Activated CD8-positive, alpha-beta T cell treated with anti-CD3 and anti-CD28 coated beads for 36 hours (primary cell): ENCODE data around the gene OPCML. TPM values are rescaled to one million over a fixed set of nuclear protein-coding genes. Genes with fewer than 3 reads are reported as not detected.
A peak's percentile ranks its signal among the peaks of the same experiment; 100 is the strongest.

ENCODE experiments used
- ATAC-seq: fragments of 200-7000 bp; cut with Tn5 transposase; one replicate; pipeline ENCODE4 v1.10.0; 2021; ENCODE audit warnings: mild to moderate bottlenecking, moderate library complexity
- CTCF ChIA-PET: fragments of 350-600 bp; sonication (Branson Sonifier 250); formaldehyde crosslinking; loops from one replicate; lab custom pipeline; 2021; ENCODE audit warnings: antibody characterized with exemption; lab: Charles Lee
- POLR2A ChIA-PET: fragments of 350-600 bp; sonication (Branson Sonifier 250); formaldehyde crosslinking; loops from one replicate; lab custom pipeline; 2021; ENCODE audit warnings: antibody characterized with exemption; lab: Charles Lee
- DNase-seq: peaks from one replicate; pipeline ENCODE4 v3.0.0-alpha.2; 2020
- H3K27ac Mint-ChIP-seq: one replicate; pipeline ENCODE4 v1.8.0; 2021; ENCODE audit warnings: mild to moderate bottlenecking, mixed read lengths
- H3K27me3 Mint-ChIP-seq: one replicate; pipeline ENCODE4 v1.8.0; 2021; ENCODE audit warnings: mixed read lengths
- H3K36me3 Mint-ChIP-seq: one replicate; pipeline ENCODE4 v1.8.0; 2021; ENCODE audit warnings: low read depth, mixed read lengths
- H3K4me1 Mint-ChIP-seq: one replicate; pipeline ENCODE4 v1.8.0; 2021; ENCODE audit warnings: low read depth, mixed read lengths
- H3K4me3 Mint-ChIP-seq: one replicate; pipeline ENCODE4 v1.8.0; 2021; ENCODE audit warnings: mild to moderate bottlenecking, moderate library complexity, mixed read lengths
- H3K9me3 Mint-ChIP-seq: one replicate; pipeline ENCODE4 v1.8.0; 2021; ENCODE audit warnings: mixed read lengths
- intact Hi-C: fragments of 100-400 bp; cut with micrococcal nuclease; formaldehyde crosslinking; loops from one replicate; pipeline ENCODE4 v1.10.0; 2022
- total RNA-seq, 2 experiments: library from RNA; stranded (reverse); gene quantifications; one replicate each; pipeline ENCODE4 v1.2.3, GENCODE V29; 2021
- TF ChIP-seq, protein P1 (sequence below): fragments of 200-600 bp; IDR thresholded peaks from one replicate; pipeline ENCODE4 v1.8.0; 2022; ENCODE audit warnings: antibody characterized with exemption, mild to moderate bottlenecking

Gene OPCML
- total RNA-seq, 2 experiments from 2014 or later, result not detected

- ChIA-PET POLR2A (no interaction called here), CTCF (no interaction called here)
- Mint-ChIP-seq H3K27ac (no peak overlapping the region), H3K9me3 (no peaks in the 10 kb centered on the region), H3K27me3 (peaks cover 2% of the 10 kb centered on the region), H3K4me3 (no peak overlapping the region), H3K4me1 (no peaks in the 10 kb centered on the region), H3K36me3 (no peaks in the 10 kb centered on the region)
- ATAC-seq, result no peak
- intact Hi-C loops, result no loop called here
- TF ChIP-seq, protein P1, sequence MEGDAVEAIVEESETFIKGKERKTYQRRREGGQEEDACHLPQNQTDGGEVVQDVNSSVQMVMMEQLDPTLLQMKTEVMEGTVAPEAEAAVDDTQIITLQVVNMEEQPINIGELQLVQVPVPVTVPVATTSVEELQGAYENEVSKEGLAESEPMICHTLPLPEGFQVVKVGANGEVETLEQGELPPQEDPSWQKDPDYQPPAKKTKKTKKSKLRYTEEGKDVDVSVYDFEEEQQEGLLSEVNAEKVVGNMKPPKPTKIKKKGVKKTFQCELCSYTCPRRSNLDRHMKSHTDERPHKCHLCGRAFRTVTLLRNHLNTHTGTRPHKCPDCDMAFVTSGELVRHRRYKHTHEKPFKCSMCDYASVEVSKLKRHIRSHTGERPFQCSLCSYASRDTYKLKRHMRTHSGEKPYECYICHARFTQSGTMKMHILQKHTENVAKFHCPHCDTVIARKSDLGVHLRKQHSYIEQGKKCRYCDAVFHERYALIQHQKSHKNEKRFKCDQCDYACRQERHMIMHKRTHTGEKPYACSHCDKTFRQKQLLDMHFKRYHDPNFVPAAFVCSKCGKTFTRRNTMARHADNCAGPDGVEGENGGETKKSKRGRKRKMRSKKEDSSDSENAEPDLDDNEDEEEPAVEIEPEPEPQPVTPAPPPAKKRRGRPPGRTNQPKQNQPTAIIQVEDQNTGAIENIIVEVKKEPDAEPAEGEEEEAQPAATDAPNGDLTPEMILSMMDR, result no peak
- DNase-seq, result no peak
Measured at GRCh38 chr11:132646890-132647289, 885.4 kb downstream of the OPCML start.

DNA sequence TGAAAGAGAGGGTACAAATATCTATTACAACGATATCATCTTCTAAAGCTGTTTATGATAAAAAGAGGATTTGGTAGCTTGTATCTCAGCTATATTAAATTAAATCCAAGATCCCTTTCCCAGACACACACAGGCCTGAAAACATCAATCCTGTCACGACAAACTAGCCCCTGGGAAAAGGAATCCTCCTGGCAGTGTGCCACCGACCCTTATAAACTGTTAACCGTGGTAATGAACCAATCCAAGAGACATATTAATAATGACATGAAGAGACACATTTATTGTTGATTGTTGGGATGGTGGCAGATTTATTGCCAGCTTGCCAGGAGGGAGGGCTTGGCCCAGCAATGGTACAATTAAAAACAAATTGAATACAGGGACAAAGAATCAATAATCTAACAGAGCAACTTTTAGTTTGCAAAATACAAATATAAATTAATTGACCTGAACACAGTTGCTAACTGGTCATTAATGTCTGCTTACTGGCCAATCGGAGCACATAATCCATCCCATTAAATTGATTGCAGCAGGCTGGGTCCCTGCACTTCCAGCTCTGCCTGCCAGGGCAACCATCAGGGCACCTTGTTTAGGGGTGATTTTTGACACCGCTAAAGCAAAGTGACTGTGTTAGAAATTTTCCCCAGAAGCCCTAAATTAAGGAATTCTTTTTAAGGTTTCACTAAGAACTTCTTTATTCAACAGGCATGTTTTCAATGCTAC, 887.6 kb downstream of the OPCML start:
- DNase-seq (no peak), ATAC-seq (no peak)
- H3K27me3 Mint-ChIP-seq, result peaks cover 2% of the 10 kb centered on the region
- H3K4me3 Mint-ChIP-seq, result no peak overlapping the region
- intact Hi-C loops, result no loop called here
- peaks cover 10% of the 10 kb centered on the region for H3K4me1 Mint-ChIP-seq
- TF ChIP-seq, protein P1, result no peak
- H3K27ac Mint-ChIP-seq, result no peak overlapping the region
- ChIA-PET POLR2A (no interaction called here), CTCF (interaction anchor here (0.9 to 1.3 kb wide), 2 partner anchors 9 to 297 kb away, joined by 3 read pairs; no protein-coding TSS in a partner anchor)
- no peaks in the 10 kb centered on the region for H3K36me3 Mint-ChIP-seq
- no peaks in the 10 kb centered on the region for H3K9me3 Mint-ChIP-seq

DNA sequence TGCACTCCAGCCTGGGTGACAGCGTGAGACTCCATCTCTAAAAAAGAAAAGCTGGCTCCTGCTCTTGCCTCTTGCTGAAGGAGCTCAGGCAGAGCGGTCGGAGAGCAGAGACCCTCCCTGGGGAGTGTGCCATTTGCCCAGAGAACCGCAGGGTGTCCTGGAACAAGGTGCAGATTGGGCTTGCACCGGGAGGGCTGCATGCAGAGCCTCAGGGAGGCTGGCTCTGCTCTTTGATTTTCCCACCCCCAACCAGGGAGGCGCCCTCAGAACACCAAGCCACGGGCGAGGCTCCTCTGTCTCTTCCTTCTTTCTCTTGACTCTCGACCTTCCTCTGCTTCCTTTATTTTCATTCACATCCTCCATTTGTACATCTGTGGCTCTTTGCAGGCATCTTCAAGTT, 889.1 kb downstream of the OPCML start:
- TF ChIP-seq, protein P1, result no peak
- no peak overlapping the region for H3K27ac Mint-ChIP-seq
- H3K4me1 Mint-ChIP-seq, result peaks cover 10% of the 10 kb centered on the region
- ATAC-seq (no peak), DNase-seq (no peak)
- POLR2A ChIA-PET, result no interaction called here
- H3K36me3 Mint-ChIP-seq, result no peaks in the 10 kb centered on the region
- H3K9me3 Mint-ChIP-seq, result no peaks in the 10 kb centered on the region
- intact Hi-C loops, result no loop called here
- CTCF ChIA-PET, result no interaction called here
- H3K4me3 Mint-ChIP-seq, result no peak overlapping the region
- H3K27me3 Mint-ChIP-seq, result peaks cover 2% of the 10 kb centered on the region

GRCh38 chr11:132640952-132641351, 891.3 kb downstream of the OPCML start:
- H3K27ac Mint-ChIP-seq, result no peak overlapping the region
- H3K4me3 Mint-ChIP-seq, result no peak overlapping the region
- TF ChIP-seq, protein P1, result no peak
- H3K9me3 Mint-ChIP-seq, result no peaks in the 10 kb centered on the region
- intact Hi-C loops, result no loop called here
- peaks cover 2% of the 10 kb centered on the region for H3K27me3 Mint-ChIP-seq
- no peaks in the 10 kb centered on the region for H3K36me3 Mint-ChIP-seq
- ATAC-seq (peak; percentile 24), DNase-seq (peak; percentile 20)
- ChIA-PET CTCF (no interaction called here), POLR2A (no interaction called here)
- peaks cover 10% of the 10 kb centered on the region for H3K4me1 Mint-ChIP-seq

DNA sequence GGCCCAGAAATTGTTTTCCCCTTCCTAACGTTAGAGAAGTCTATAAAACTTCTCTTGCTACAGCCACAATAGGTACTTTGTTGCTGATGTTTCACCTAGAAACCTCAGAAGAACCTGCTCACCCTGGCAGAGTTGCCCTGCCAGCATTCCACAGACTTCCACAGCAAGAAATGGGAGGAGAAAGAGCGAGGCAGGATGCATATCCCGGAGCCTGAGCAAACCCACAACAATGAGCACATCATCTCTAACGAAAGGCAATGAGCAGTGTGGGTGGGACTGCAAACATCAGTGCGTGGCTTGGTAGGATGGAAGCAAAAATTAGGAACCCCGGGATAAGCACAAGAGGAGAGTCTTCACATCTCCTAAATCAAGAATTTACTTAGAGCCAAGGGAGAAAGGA, 892.3 kb downstream of the OPCML start:
- CTCF ChIA-PET, result no interaction called here
- H3K27me3 Mint-ChIP-seq, result peaks cover 2% of the 10 kb centered on the region
- H3K27ac Mint-ChIP-seq, result no peak overlapping the region
- TF ChIP-seq, protein P1, result no peak
- no peak overlapping the region for H3K4me3 Mint-ChIP-seq
- no peaks in the 10 kb centered on the region for H3K36me3 Mint-ChIP-seq
- DNase-seq, result no peak
- H3K4me1 Mint-ChIP-seq, result peaks cover 10% of the 10 kb centered on the region
- no peak for ATAC-seq
- POLR2A ChIA-PET, result interaction anchor here (0.5 kb wide), 1 partner anchor 211 kb away, joined by 3 read pairs; no protein-coding TSS in a partner anchor
- intact Hi-C loops, result no loop called here
- H3K9me3 Mint-ChIP-seq, result no peaks in the 10 kb centered on the region
